Measurements from ENCODE around the gene NUP62.
A peak's percentile ranks its signal among the peaks of the same experiment; 100 is the strongest.

Gene NUP62

GRCh38 chr19:49880162-49880869 is 49.0 kb downstream of the NUP62 start:
- no peak for DNase-seq

- DNase-seq: no peak
Observed at GRCh38 chr19:49879243-49879963, 49.9 kb downstream of the NUP62 start.

GRCh38 chr19:49878744-49879070 is 50.6 kb downstream of the NUP62 start:
- DNase-seq: no peak

GRCh38 chr19:49877879-49878743 is 51.2 kb downstream of the NUP62 start:
- DNase-seq: peak; percentile 95

GRCh38 chr19:49877020-49877878 is 52.1 kb downstream of the NUP62 start, which contains the start of the genes AKT1S1 and TBC1D17:
AKT1S1 (minus strand) TSS chr19:49877355; CDS start chr19:49873295, 4,060 bp downstream.
TBC1D17 (plus strand) TSS chr19:49877702; CDS start chr19:49877724, 22 bp downstream.
- peak; percentile 99 for DNase-seq

GRCh38 chr19:49876422-49877019 is 52.8 kb downstream of the NUP62 start:
- DNase-seq: peak; percentile 99

GRCh38 chr19:49875857-49876421 is 53.4 kb downstream of the NUP62 start:
- DNase-seq: peak; percentile 32

- no peak for DNase-seq
Observed at GRCh38 chr19:49875177-49875576, 54.1 kb downstream of the NUP62 start.

GRCh38 chr19:49874503-49875157 is 54.7 kb downstream of the NUP62 start:
- DNase-seq: no peak

- DNase-seq: no peak
Observed at GRCh38 chr19:49873834-49874233, 55.5 kb downstream of the NUP62 start.

GRCh38 chr19:49873129-49873521 is 56.2 kb downstream of the NUP62 start:
- DNase-seq: no peak

GRCh38 chr19:49872245-49873128 is 56.8 kb downstream of the NUP62 start:
- DNase-seq: no peak

GRCh38 chr19:49871349-49871985 is 57.8 kb downstream of the NUP62 start:
- no peak for DNase-seq

- DNase-seq: no peak
Observed at GRCh38 chr19:49870309-49870901, 58.9 kb downstream of the NUP62 start.

GRCh38 chr19:49869484-49870308 is 59.6 kb downstream of the NUP62 start:
- peak; percentile 99 for DNase-seq

- no peak for DNase-seq
Observed at GRCh38 chr19:49869009-49869483, 60.3 kb downstream of the NUP62 start.

GRCh38 chr19:49866933-49867782 is 62.1 kb downstream of the NUP62 start, which contains the start of gene PNKP:
PNKP (minus strand) TSS chr19:49867576; CDS start chr19:49867204, 372 bp downstream.
- DNase-seq: peak; percentile 90

Measured in NCI-H1694 treated with DMSO at 0.1 percent for 48 hours (cell line).